Fibroblast of the aortic adventitia (primary cell): ENCODE data around the gene GCC1. TPM values are rescaled to one million over a fixed set of nuclear protein-coding genes. Genes with fewer than 3 reads are reported as not detected.

Experiments used
- DNase-seq: peaks from one replicate; pipeline ENCODE4 v3.0.0-alpha.2; 2010; ENCODE audit warnings: low read depth
- H3K4me3 ChIP-seq: 2 replicates; pipeline ENCODE4 v1.5.1; 2011; ENCODE audit warnings: low read depth, mild to moderate bottlenecking, control low read depth, low read length, moderate library complexity
- total RNA-seq: library from RNA; depleted of rRNA; stranded (reverse); fragments of >200 nt; gene quantifications from 2 replicates; pipeline ENCODE4 v1.2.3, GENCODE V29; 2012; ENCODE audit warnings: low replicate concordance
- TF ChIP-seq, protein P1 (sequence below): IDR thresholded peaks from 2 replicates; pipeline ENCODE4 v1.5.1; 2011; ENCODE audit warnings: mild to moderate bottlenecking, low read length, control low read depth, inconsistent platforms; ENCODE audit not compliant: insufficient read depth

GCC1 gene
- total RNA-seq, 1 donor: 16.1 TPM

DNA sequence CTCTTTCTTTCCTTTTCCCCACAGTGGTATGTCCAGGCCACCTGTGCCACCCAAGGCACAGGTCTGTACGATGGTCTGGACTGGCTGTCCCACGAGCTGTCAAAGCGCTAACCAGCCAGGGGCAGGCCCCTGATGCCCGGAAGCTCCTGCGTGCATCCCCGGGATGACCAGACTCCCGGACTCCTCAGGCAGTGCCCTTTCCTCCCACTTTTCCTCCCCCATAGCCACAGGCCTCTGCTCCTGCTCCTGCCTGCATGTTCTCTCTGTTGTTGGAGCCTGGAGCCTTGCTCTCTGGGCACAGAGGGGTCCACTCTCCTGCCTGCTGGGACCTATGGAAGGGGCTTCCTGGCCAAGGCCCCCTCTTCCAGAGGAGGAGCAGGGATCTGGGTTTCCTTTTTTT is 5.8 kb upstream of the GCC1 start:
- no peak overlapping the region for H3K4me3 ChIP-seq
- no peak for DNase-seq
- TF ChIP-seq, protein P1, sequence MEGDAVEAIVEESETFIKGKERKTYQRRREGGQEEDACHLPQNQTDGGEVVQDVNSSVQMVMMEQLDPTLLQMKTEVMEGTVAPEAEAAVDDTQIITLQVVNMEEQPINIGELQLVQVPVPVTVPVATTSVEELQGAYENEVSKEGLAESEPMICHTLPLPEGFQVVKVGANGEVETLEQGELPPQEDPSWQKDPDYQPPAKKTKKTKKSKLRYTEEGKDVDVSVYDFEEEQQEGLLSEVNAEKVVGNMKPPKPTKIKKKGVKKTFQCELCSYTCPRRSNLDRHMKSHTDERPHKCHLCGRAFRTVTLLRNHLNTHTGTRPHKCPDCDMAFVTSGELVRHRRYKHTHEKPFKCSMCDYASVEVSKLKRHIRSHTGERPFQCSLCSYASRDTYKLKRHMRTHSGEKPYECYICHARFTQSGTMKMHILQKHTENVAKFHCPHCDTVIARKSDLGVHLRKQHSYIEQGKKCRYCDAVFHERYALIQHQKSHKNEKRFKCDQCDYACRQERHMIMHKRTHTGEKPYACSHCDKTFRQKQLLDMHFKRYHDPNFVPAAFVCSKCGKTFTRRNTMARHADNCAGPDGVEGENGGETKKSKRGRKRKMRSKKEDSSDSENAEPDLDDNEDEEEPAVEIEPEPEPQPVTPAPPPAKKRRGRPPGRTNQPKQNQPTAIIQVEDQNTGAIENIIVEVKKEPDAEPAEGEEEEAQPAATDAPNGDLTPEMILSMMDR: no peak

DNA sequence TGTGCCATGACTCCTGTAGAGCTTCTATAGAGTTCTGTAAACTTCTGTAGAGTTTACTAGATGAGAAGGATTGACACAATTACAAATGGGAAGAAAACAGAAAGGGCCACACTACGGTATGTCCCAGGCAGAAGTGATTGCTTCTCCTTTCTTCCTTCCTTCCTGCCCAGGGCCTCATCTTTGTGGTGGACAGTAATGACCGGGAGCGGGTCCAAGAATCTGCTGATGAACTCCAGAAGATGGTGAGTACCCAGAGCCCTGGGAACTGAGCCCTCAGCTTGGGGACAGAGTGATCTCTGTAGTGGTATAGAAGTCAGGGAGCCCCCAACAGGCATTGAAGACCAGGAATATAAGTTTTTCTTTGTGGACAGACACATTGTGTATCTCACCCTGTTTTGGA is 4.5 kb upstream of the GCC1 start:
- no peak for DNase-seq
- TF ChIP-seq, protein P1: no peak
- H3K4me3 ChIP-seq: peak overlapping the region; percentile 92

DNA sequence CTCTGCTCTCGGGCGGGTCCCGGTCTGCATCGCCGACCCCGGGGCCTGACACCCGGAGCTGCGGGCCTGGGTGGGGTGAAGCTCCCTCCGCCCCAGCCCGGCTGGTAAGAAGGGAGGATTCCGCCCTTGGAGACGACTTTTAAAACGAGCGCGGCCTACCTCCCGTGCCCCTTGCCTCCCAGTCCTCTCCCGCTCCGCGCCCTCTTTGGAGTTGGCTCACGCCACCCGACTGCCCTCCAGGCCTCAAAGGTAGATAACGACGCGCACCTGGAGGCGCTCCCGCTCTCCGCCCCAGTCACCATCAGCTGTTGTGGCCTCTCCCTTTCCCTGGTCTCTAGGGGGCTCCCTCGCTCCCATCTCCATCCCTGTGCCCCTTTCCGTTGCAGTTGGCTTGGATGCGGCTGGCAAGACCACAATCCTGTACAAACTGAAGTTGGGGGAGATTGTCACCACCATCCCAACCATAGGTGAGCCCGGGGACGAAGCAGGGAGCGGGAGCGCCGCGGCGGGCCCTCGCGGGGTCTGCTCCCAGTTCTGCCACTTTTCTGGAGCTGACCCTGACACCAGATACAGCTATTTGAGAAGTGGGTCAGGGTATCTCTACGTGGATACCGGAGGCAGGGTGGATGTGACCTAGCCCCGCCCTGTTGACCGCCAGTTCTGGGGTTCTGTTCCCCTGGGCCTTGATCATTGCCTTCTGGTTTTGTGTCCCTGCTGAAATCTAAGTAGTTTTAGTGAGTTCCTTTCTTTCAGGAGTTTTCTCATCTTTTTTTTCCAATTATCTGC is 3.5 kb upstream of the GCC1 start:
- H3K4me3 ChIP-seq: peak overlapping the region; percentile 92
- peak; percentile 51 for DNase-seq
- TF ChIP-seq, protein P1: peak; percentile 59

DNA sequence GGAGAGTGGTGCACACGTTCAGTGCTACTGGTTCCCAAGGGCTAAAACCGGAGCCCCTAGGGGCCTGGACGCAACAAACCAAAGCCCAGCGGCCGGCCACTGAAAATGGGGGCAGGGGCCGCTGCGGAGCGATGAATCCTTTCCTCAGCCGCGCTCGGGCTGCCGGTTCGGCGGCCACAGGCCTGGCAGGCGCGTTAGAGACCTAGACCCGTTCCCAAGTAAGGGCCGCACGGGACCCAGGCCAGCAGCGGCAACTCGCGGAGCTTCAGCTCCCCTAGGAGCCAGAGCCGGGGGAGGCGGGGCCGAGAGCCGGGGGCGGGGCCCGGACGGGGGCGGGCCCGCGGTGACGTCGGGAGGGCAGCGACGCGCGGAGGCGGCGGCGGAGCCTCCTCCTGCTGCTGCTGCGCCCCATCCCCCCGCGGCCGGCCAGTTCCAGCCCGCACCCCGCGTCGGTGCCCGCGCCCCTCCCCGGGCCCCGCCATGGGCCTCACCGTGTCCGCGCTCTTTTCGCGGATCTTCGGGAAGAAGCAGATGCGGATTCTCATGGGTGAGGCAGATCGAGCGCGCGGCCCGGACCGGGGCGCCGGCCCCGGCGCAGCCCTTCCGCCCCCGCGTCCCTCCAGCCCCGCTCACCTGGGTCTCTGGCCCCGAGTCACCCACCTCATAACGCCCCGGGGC is 2.8 kb upstream of the GCC1 start, which contains the start of gene ARF5:
TSS of gene ARF5 (plus strand) at position 393 of the 678 bp plus-strand sequence. CDS start at position 481, 88 bp downstream.
- peak within 1 kb of the TSS; percentile 92 for H3K4me3 ChIP-seq
- TF ChIP-seq, protein P1: peak; percentile 5
- DNase-seq: peak; percentile 73

DNA sequence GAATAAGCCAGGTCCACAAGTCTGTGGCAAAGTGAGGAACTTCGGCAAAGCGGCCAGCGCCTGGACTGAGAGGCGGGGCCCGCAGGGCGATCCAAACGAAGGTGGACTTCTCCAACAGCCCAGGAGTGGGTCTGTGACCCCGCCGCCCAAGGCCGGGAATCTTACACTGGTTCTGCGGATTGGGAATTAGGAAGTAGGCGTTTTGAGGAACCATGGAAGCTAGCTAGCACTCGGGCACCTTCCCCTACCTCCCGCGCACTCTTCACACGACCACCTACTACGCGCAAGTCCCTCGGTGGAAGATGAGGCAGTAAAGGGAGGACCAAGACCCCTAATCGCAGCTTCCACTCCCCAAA is 2.2 kb upstream of the GCC1 start:
- TF ChIP-seq, protein P1: no peak
- no peak for DNase-seq
- H3K4me3 ChIP-seq: peak overlapping the region; percentile 72

DNA sequence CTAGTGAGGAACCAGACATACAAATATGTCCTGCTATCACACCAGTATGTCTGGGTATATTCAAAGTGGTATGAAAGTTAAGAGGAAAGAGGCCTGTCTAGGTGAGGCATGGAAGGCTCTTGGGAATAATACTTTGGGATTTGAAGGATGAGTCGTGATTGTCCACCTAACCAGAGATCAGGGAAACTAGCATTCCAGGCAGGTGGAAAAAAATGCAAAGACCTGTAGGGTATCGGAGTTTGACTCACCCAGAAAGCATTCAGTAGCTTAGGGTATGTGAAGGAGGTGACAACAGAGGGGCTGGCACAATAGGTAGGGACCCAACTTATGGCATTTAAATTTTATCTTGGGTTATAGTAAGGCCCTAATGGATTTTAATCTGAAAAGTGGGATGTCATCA is 950 bp upstream of the GCC1 start:
- TF ChIP-seq, protein P1: no peak
- H3K4me3 ChIP-seq: no peak overlapping the region
- no peak for DNase-seq
